Activated CD8-positive, alpha-beta T cell treated with anti-CD3 and anti-CD28 coated beads for 36 hours (primary cell): ENCODE results near the gene CDCA7L. TPM values are rescaled to one million over a fixed set of nuclear protein-coding genes. Genes with fewer than 3 reads are reported as not detected.

ENCODE experiments used
- ATAC-seq: fragments of 200-7000 bp; cut with Tn5 transposase; one replicate; pipeline ENCODE4 v1.10.0; 2021; ENCODE audit warnings: mild to moderate bottlenecking, moderate library complexity
- CTCF ChIA-PET: fragments of 350-600 bp; sonication (Branson Sonifier 250); formaldehyde crosslinking; loops from one replicate; lab custom pipeline; 2021; ENCODE audit warnings: antibody characterized with exemption; lab: Charles Lee
- POLR2A ChIA-PET: fragments of 350-600 bp; sonication (Branson Sonifier 250); formaldehyde crosslinking; loops from one replicate; lab custom pipeline; 2021; ENCODE audit warnings: antibody characterized with exemption; lab: Charles Lee
- DNase-seq: peaks from one replicate; pipeline ENCODE4 v3.0.0-alpha.2; 2020
- H3K27ac Mint-ChIP-seq: one replicate; pipeline ENCODE4 v1.8.0; 2021; ENCODE audit warnings: mild to moderate bottlenecking, mixed read lengths
- H3K27me3 Mint-ChIP-seq: one replicate; pipeline ENCODE4 v1.8.0; 2021; ENCODE audit warnings: mixed read lengths
- H3K36me3 Mint-ChIP-seq: one replicate; pipeline ENCODE4 v1.8.0; 2021; ENCODE audit warnings: low read depth, mixed read lengths
- H3K4me1 Mint-ChIP-seq: one replicate; pipeline ENCODE4 v1.8.0; 2021; ENCODE audit warnings: low read depth, mixed read lengths
- H3K4me3 Mint-ChIP-seq: one replicate; pipeline ENCODE4 v1.8.0; 2021; ENCODE audit warnings: mild to moderate bottlenecking, moderate library complexity, mixed read lengths
- H3K9me3 Mint-ChIP-seq: one replicate; pipeline ENCODE4 v1.8.0; 2021; ENCODE audit warnings: mixed read lengths
- CTCF ChIP-seq: fragments of 200-600 bp; IDR thresholded peaks from one replicate; pipeline ENCODE4 v1.8.0; 2022; ENCODE audit warnings: antibody characterized with exemption, mild to moderate bottlenecking
- intact Hi-C: fragments of 100-400 bp; cut with micrococcal nuclease; formaldehyde crosslinking; loops from one replicate; pipeline ENCODE4 v1.10.0; 2022
- total RNA-seq, 2 experiments: library from RNA; stranded (reverse); gene quantifications; one replicate each; pipeline ENCODE4 v1.2.3, GENCODE V29; 2021

Gene CDCA7L
- total RNA-seq, 2 experiments from 2014 or later = 101 to 102 TPM

- H3K27ac Mint-ChIP-seq = no peak overlapping the region
- intact Hi-C loops = no loop called here
- no peaks in the 10 kb centered on the region for H3K9me3 Mint-ChIP-seq
- no peak for DNase-seq
- ATAC-seq = no peak
- no peak overlapping the region for H3K4me3 Mint-ChIP-seq
- TF ChIP-seq CTCF = no peak
- H3K4me1 Mint-ChIP-seq = no peaks in the 10 kb centered on the region
- CTCF ChIA-PET = no interaction called here
- H3K27me3 Mint-ChIP-seq = no peaks in the 10 kb centered on the region
- peaks cover 37% of the 10 kb centered on the region for H3K36me3 Mint-ChIP-seq
- POLR2A ChIA-PET = no interaction called here
These were observed 27.5 kb downstream of the CDCA7L start for GRCh38 chr7:21918216-21918615.

- TF ChIP-seq CTCF = no peak
- no peak overlapping the region for H3K4me3 Mint-ChIP-seq
- no peak overlapping the region for H3K27ac Mint-ChIP-seq
- ChIA-PET POLR2A (no interaction called here), CTCF (no interaction called here)
- no peaks in the 10 kb centered on the region for H3K27me3 Mint-ChIP-seq
- intact Hi-C loops = no loop called here
- DNase-seq (no peak), ATAC-seq (no peak)
- H3K9me3 Mint-ChIP-seq = no peaks in the 10 kb centered on the region
- no peaks in the 10 kb centered on the region for H3K4me1 Mint-ChIP-seq
- H3K36me3 Mint-ChIP-seq = peaks cover 42% of the 10 kb centered on the region
These were observed 29.1 kb downstream of the CDCA7L start for GRCh38 chr7:21916629-21917028.

- TF ChIP-seq CTCF = no peak
- ChIA-PET CTCF (no interaction called here), POLR2A (no interaction called here)
- DNase-seq = no peak
- ATAC-seq = no peak
- Mint-ChIP-seq H3K9me3 (no peaks in the 10 kb centered on the region), H3K27me3 (no peaks in the 10 kb centered on the region), H3K36me3 (peaks cover 45% of the 10 kb centered on the region), H3K4me3 (no peak overlapping the region), H3K4me1 (no peaks in the 10 kb centered on the region), H3K27ac (no peak overlapping the region)
- intact Hi-C loops = no loop called here
These were observed 29.5 kb downstream of the CDCA7L start for GRCh38 chr7:21916176-21916575.

GRCh38 chr7:21915140-21915539 is 30.6 kb downstream of the CDCA7L start:
- Mint-ChIP-seq H3K36me3 (peaks cover 47% of the 10 kb centered on the region), H3K4me1 (no peaks in the 10 kb centered on the region), H3K4me3 (no peak overlapping the region), H3K27me3 (no peaks in the 10 kb centered on the region), H3K9me3 (no peaks in the 10 kb centered on the region), H3K27ac (no peak overlapping the region)
- CTCF ChIA-PET = no interaction called here
- DNase-seq = no peak
- intact Hi-C loops = no loop called here
- ATAC-seq = no peak
- TF ChIP-seq CTCF = no peak
- POLR2A ChIA-PET = no interaction called here

GRCh38 chr7:21914671-21915070 is 31.0 kb downstream of the CDCA7L start:
- no peaks in the 10 kb centered on the region for H3K9me3 Mint-ChIP-seq

More at GRCh38 chr7:21914671-21915070, 31.0 kb downstream of the CDCA7L start:
- Mint-ChIP-seq H3K27ac (no peak overlapping the region), H3K4me1 (no peaks in the 10 kb centered on the region), H3K36me3 (peaks cover 49% of the 10 kb centered on the region), H3K27me3 (no peaks in the 10 kb centered on the region), H3K4me3 (no peak overlapping the region)
- ChIA-PET POLR2A (no interaction called here), CTCF (no interaction called here)
- DNase-seq (no peak), ATAC-seq (no peak)
- TF ChIP-seq CTCF = no peak
- intact Hi-C loops = no loop called here
